ENCODE measurements around the gene TMEM132D. TPM values are rescaled to one million over a fixed set of nuclear protein-coding genes. Genes with fewer than 3 reads are reported as not detected.

TMEM132D gene
- total RNA-seq (not detected), polyA plus RNA-seq (not detected)

GRCh38 chr12:129903956-129904829, at the start of gene TMEM132D:
TSS of gene TMEM132D (minus strand) at chr12:129904025.
- H3K4me1 Mint-ChIP-seq, result no peaks in the 10 kb centered on the region

GRCh38 chr12:129949651-129950050, 45.8 kb upstream of the TMEM132D start:
- Histone ChIP-seq H3K4me1 (ENCODE audit: insufficient read depth, low read length) (no peaks in the 10 kb centered on the region), H3K27me3 (ENCODE audit: insufficient read depth, low read length) (no peaks in the 10 kb centered on the region), H3K36me3 (ENCODE audit: insufficient read depth, low read length) (no peaks in the 10 kb centered on the region), H3K9me3 (ENCODE audit: control insufficient read depth in 1 of 2, low read length in 2 of 2) (no peaks in the 10 kb centered on the region), H3K4me3 (ENCODE audit: low read length in 2 of 2) (no peak overlapping the region), H3K27ac (ENCODE audit: low read depth, low read length) (no peak overlapping the region)
- H3K27me3 Mint-ChIP-seq, result no peaks in the 10 kb centered on the region
- POLR2A ChIA-PET (ENCODE audit: partially characterized antibody), result no interaction called here
- H3K36me3 Mint-ChIP-seq, result no peaks in the 10 kb centered on the region
- peaks cover 0 to 8% (median 0%) of the 10 kb centered on the region in 8 donors for H3K9me3 Mint-ChIP-seq
- no peak overlapping the region for H3K27ac Mint-ChIP-seq
- no peak for DNase-seq
- H3K4me1 Mint-ChIP-seq, result no peaks in the 10 kb centered on the region
- H3K4me3 Mint-ChIP-seq, result no peak overlapping the region
- CTCF ChIA-PET (ENCODE audit: partially characterized antibody), result no interaction called here
- intact Hi-C loops (cut with micrococcal nuclease), result no loop called here

More at GRCh38 chr12:129903956-129904829, at the start of gene TMEM132D:
- peaks cover 14 to 19% of the 10 kb centered on the region in 2 donors for H3K27me3 Mint-ChIP-seq
- H3K9me3 Mint-ChIP-seq, result peaks cover 0 to 15% (median 4%) of the 10 kb centered on the region in 8 donors
- intact Hi-C loops (cut with micrococcal nuclease), result no loop called here
- H3K4me3 Mint-ChIP-seq, result no peak within 1 kb of the TSS
- DNase-seq, result no peak
- H3K27ac Mint-ChIP-seq, result no peak within 1 kb of the TSS
- Histone ChIP-seq H3K9me3 (ENCODE audit: control insufficient read depth in 1 of 2, low read length in 2 of 2) (no peaks in the 10 kb centered on the region), H3K36me3 (ENCODE audit: insufficient read depth, low read length) (no peaks in the 10 kb centered on the region), H3K27ac (ENCODE audit: low read depth, low read length) (no peak within 1 kb of the TSS), H3K4me1 (ENCODE audit: insufficient read depth, low read length) (no peaks in the 10 kb centered on the region), H3K27me3 (ENCODE audit: insufficient read depth, low read length) (no peaks in the 10 kb centered on the region), H3K4me3 (ENCODE audit: low read length in 2 of 2) (no peak within 1 kb of the TSS)
- H3K36me3 Mint-ChIP-seq, result no peaks in the 10 kb centered on the region
- CTCF ChIA-PET (ENCODE audit: partially characterized antibody), result no interaction called here
- POLR2A ChIA-PET (ENCODE audit: partially characterized antibody), result no interaction called here

GRCh38 chr12:129941618-129942017, 37.8 kb upstream of the TMEM132D start:
- no peak for DNase-seq
- Histone ChIP-seq H3K27me3 (ENCODE audit: insufficient read depth, low read length) (no peaks in the 10 kb centered on the region), H3K9me3 (ENCODE audit: control insufficient read depth in 1 of 2, low read length in 2 of 2) (no peaks in the 10 kb centered on the region), H3K4me3 (ENCODE audit: low read length in 2 of 2) (no peak overlapping the region), H3K27ac (ENCODE audit: low read depth, low read length) (no peak overlapping the region), H3K4me1 (ENCODE audit: insufficient read depth, low read length) (no peaks in the 10 kb centered on the region), H3K36me3 (ENCODE audit: insufficient read depth, low read length) (no peaks in the 10 kb centered on the region)
- no peaks in the 10 kb centered on the region for H3K4me1 Mint-ChIP-seq
- H3K27me3 Mint-ChIP-seq, result no peaks in the 10 kb centered on the region
- H3K27ac Mint-ChIP-seq, result no peak overlapping the region
- H3K4me3 Mint-ChIP-seq, result no peak overlapping the region
- intact Hi-C loops (cut with micrococcal nuclease), result no loop called here
- peaks cover 0 to 8% (median under 1%) of the 10 kb centered on the region in 8 donors for H3K9me3 Mint-ChIP-seq
- H3K36me3 Mint-ChIP-seq, result no peaks in the 10 kb centered on the region
- CTCF ChIA-PET (ENCODE audit: partially characterized antibody), result interaction anchor here (1.3 kb wide), 1 partner anchor 10 kb away, joined by 5 read pairs; no protein-coding TSS in a partner anchor
- POLR2A ChIA-PET (ENCODE audit: partially characterized antibody), result no interaction called here

GRCh38 chr12:129938089-129938488, 34.3 kb upstream of the TMEM132D start:
- Mint-ChIP-seq H3K9me3 (peaks cover 0 to 9% (median 4%) of the 10 kb centered on the region in 8 donors), H3K4me1 (no peaks in the 10 kb centered on the region), H3K4me3 (no peak overlapping the region), H3K27me3 (no peaks in the 10 kb centered on the region), H3K27ac (no peak overlapping the region), H3K36me3 (no peaks in the 10 kb centered on the region)
- ChIA-PET CTCF (ENCODE audit: partially characterized antibody) (no interaction called here), POLR2A (ENCODE audit: partially characterized antibody) (no interaction called here)
- no peaks in the 10 kb centered on the region for H3K9me3 ChIP-seq (ENCODE audit: control insufficient read depth in 1 of 2, low read length in 2 of 2)
- no peak for DNase-seq
- no peak overlapping the region for H3K4me3 ChIP-seq (ENCODE audit: low read length in 2 of 2)
- no peaks in the 10 kb centered on the region for H3K36me3 ChIP-seq (ENCODE audit: insufficient read depth, low read length)
- H3K27me3 ChIP-seq (ENCODE audit: insufficient read depth, low read length), result no peaks in the 10 kb centered on the region
- H3K4me1 ChIP-seq (ENCODE audit: insufficient read depth, low read length), result no peaks in the 10 kb centered on the region
- intact Hi-C loops (cut with micrococcal nuclease), result no loop called here
- H3K27ac ChIP-seq (ENCODE audit: low read depth, low read length), result no peak overlapping the region

GRCh38 chr12:129937426-129937825, 33.6 kb upstream of the TMEM132D start:
- no peak overlapping the region for H3K27ac ChIP-seq (ENCODE audit: low read depth, low read length)
- Mint-ChIP-seq H3K27me3 (no peaks in the 10 kb centered on the region), H3K9me3 (peaks cover 0 to 9% (median 5%) of the 10 kb centered on the region in 8 donors), H3K4me3 (no peak overlapping the region), H3K36me3 (no peaks in the 10 kb centered on the region), H3K4me1 (no peaks in the 10 kb centered on the region), H3K27ac (no peak overlapping the region)
- DNase-seq, result no peak
- H3K4me1 ChIP-seq (ENCODE audit: insufficient read depth, low read length), result no peaks in the 10 kb centered on the region
- intact Hi-C loops (cut with micrococcal nuclease), result no loop called here
- H3K4me3 ChIP-seq (ENCODE audit: low read length in 2 of 2), result no peak overlapping the region
- H3K36me3 ChIP-seq (ENCODE audit: insufficient read depth, low read length), result no peaks in the 10 kb centered on the region
- ChIA-PET POLR2A (ENCODE audit: partially characterized antibody) (no interaction called here), CTCF (ENCODE audit: partially characterized antibody) (no interaction called here)
- no peaks in the 10 kb centered on the region for H3K27me3 ChIP-seq (ENCODE audit: insufficient read depth, low read length)
- H3K9me3 ChIP-seq (ENCODE audit: control insufficient read depth in 1 of 2, low read length in 2 of 2), result no peaks in the 10 kb centered on the region

GRCh38 chr12:129928643-129929042, 24.8 kb upstream of the TMEM132D start:
- Histone ChIP-seq H3K4me3 (ENCODE audit: low read length in 2 of 2) (no peak overlapping the region), H3K4me1 (ENCODE audit: insufficient read depth, low read length) (no peaks in the 10 kb centered on the region), H3K9me3 (ENCODE audit: control insufficient read depth in 1 of 2, low read length in 2 of 2) (no peaks in the 10 kb centered on the region), H3K36me3 (ENCODE audit: insufficient read depth, low read length) (no peaks in the 10 kb centered on the region), H3K27me3 (ENCODE audit: insufficient read depth, low read length) (no peaks in the 10 kb centered on the region), H3K27ac (ENCODE audit: low read depth, low read length) (no peak overlapping the region)
- H3K4me3 Mint-ChIP-seq, result no peak overlapping the region
- peaks cover 3 to 15% (median 11%) of the 10 kb centered on the region in 8 donors for H3K9me3 Mint-ChIP-seq
- H3K27ac Mint-ChIP-seq, result no peak overlapping the region
- DNase-seq, result no peak
- CTCF ChIA-PET (ENCODE audit: partially characterized antibody), result no interaction called here
- POLR2A ChIA-PET (ENCODE audit: partially characterized antibody), result no interaction called here
- H3K4me1 Mint-ChIP-seq, result no peaks in the 10 kb centered on the region
- no peaks in the 10 kb centered on the region for H3K27me3 Mint-ChIP-seq
- no peaks in the 10 kb centered on the region for H3K36me3 Mint-ChIP-seq
- intact Hi-C loops (cut with micrococcal nuclease), result no loop called here

- CTCF ChIA-PET (ENCODE audit: partially characterized antibody), result no interaction called here
- no peaks in the 10 kb centered on the region for H3K36me3 ChIP-seq (ENCODE audit: insufficient read depth, low read length)
- no peak overlapping the region for H3K4me3 ChIP-seq (ENCODE audit: low read length in 2 of 2)
- Mint-ChIP-seq H3K27ac (no peak overlapping the region), H3K4me3 (no peak overlapping the region), H3K27me3 (no peaks in the 10 kb centered on the region), H3K4me1 (no peaks in the 10 kb centered on the region), H3K36me3 (no peaks in the 10 kb centered on the region), H3K9me3 (peaks cover under 1 to 15% (median 9%) of the 10 kb centered on the region in 8 donors)
- POLR2A ChIA-PET (ENCODE audit: partially characterized antibody), result no interaction called here
- intact Hi-C loops (cut with micrococcal nuclease), result no loop called here
- DNase-seq, result no peak
- no peak overlapping the region for H3K27ac ChIP-seq (ENCODE audit: low read depth, low read length)
- no peaks in the 10 kb centered on the region for H3K27me3 ChIP-seq (ENCODE audit: insufficient read depth, low read length)
- H3K9me3 ChIP-seq (ENCODE audit: control insufficient read depth in 1 of 2, low read length in 2 of 2), result no peaks in the 10 kb centered on the region
- H3K4me1 ChIP-seq (ENCODE audit: insufficient read depth, low read length), result no peaks in the 10 kb centered on the region
Measured at GRCh38 chr12:129927316-129927900, 23.6 kb upstream of the TMEM132D start.

Measured in CD4-positive, alpha-beta memory T cell (primary cell).